Mononuclear cell (primary cell): ENCODE data around the gene LRRN4. TPM values are rescaled to one million over a fixed set of nuclear protein-coding genes. Genes with fewer than 3 reads are reported as not detected.

Experiments
- H3K27me3 ChIP-seq: 2 replicates; pipeline ENCODE4 v1.6.0; 2011; ENCODE audit warnings: low read length, control low read depth; ENCODE audit not compliant: insufficient read depth
- H3K4me1 ChIP-seq: 2 replicates; pipeline ENCODE4 v1.5.1; 2011; ENCODE audit warnings: mild to moderate bottlenecking, low read length, control low read depth; ENCODE audit not compliant: insufficient read depth
- H3K4me3 ChIP-seq: 2 replicates; pipeline ENCODE4 v1.5.1; 2011; ENCODE audit warnings: mild to moderate bottlenecking, low read length, moderate library complexity
- H3K9me3 ChIP-seq: 2 replicates; pipeline ENCODE4 v1.5.1; 2011; ENCODE audit warnings: low read depth, mild to moderate bottlenecking, control low read depth, low read length
- total RNA-seq: library from RNA; depleted of rRNA; stranded (reverse); fragments of >200 nt; gene quantifications from one replicate; pipeline ENCODE4 v1.2.3, GENCODE V29; 2012

The LRRN4 gene
- not detected for total RNA-seq

- peaks cover 10% of the 10 kb centered on the region for H3K4me1 ChIP-seq
- no peaks in the 10 kb centered on the region for H3K9me3 ChIP-seq
- no peak within 1 kb of the TSS for H3K4me3 ChIP-seq
Measured at GRCh38 chr20:6053776-6054688, at the start of gene LRRN4. Gene LRRN4, minus strand, starts transcription at chr20:6054060. Its CDS starts 1,261 bp downstream, at chr20:6052799.

GRCh38 chr20:6103301-6103700, 49.4 kb upstream of the LRRN4 start:
- no peaks in the 10 kb centered on the region for H3K9me3 ChIP-seq
- H3K4me1 ChIP-seq: no peaks in the 10 kb centered on the region
- H3K4me3 ChIP-seq: no peak overlapping the region
- H3K27me3 ChIP-seq: no peaks in the 10 kb centered on the region

More at GRCh38 chr20:6053776-6054688, at the start of gene LRRN4:
- H3K27me3 ChIP-seq: peaks cover 33% of the 10 kb centered on the region

DNA sequence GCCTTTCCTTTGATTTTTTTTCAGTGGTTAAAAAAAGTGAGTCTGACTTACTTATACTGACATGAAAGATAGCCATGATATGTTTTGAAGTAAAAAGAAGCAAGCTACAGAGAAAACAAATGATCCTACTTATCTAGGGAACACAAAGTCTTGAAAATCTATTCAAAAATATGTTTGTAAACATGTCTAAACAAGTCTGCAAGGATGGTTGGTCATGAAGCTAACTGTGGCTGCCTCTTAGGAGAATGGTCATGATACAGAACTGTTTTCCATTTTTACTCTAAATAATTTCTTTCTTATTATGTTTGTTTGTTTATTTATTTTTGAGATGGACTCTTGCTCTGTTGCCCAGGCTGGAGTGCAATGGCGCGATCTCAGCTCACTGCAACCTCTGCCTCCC, 47.5 kb upstream of the LRRN4 start:
- H3K27me3 ChIP-seq: no peaks in the 10 kb centered on the region
- H3K4me1 ChIP-seq: no peaks in the 10 kb centered on the region
- H3K9me3 ChIP-seq: no peaks in the 10 kb centered on the region
- H3K4me3 ChIP-seq: no peak overlapping the region

DNA sequence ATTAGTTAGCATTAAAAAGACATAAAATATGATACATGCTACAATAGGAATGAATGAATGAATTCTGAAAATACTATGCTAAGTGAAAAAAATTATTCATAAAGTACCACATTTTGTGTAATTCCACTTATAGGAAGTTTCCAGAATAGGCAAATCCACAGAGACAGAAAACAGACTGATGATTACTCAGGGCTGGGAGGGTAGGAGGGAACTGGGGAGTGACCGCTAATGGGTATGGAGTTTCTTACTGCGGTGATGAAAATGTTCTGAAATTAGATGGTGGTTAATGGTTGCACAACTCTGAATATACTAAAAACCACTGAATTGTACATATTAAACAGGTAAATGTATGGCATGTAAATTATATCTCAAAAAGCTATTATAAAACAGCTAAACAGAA, 46.4 kb upstream of the LRRN4 start:
- Histone ChIP-seq H3K4me3 (no peak overlapping the region), H3K27me3 (no peaks in the 10 kb centered on the region), H3K4me1 (no peaks in the 10 kb centered on the region), H3K9me3 (no peaks in the 10 kb centered on the region)

DNA sequence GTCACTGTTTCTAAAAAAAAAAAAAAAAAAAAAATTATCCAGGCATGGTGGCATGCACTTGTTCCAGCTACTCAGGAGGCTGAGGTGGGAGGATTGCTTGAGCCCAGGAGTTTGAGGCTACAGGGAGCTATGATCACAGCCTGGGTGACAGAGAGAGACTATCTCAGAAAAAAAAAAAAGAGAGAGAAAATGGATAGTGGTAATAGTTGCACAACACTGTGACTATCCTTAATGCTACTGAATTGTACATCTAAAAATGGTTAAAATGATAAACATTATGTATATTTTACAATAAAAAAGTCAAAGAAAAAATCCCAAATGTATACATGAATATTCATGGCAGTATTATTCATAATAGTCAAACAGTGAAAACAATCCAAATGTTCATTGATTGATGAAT, 46.0 kb upstream of the LRRN4 start:
- no peak overlapping the region for H3K4me3 ChIP-seq
- H3K9me3 ChIP-seq: no peaks in the 10 kb centered on the region
- no peaks in the 10 kb centered on the region for H3K27me3 ChIP-seq
- no peaks in the 10 kb centered on the region for H3K4me1 ChIP-seq

GRCh38 chr20:6095409-6095808, 41.5 kb upstream of the LRRN4 start:
- Histone ChIP-seq H3K9me3 (no peaks in the 10 kb centered on the region), H3K4me1 (peaks cover 11% of the 10 kb centered on the region), H3K4me3 (no peak overlapping the region), H3K27me3 (no peaks in the 10 kb centered on the region)

DNA sequence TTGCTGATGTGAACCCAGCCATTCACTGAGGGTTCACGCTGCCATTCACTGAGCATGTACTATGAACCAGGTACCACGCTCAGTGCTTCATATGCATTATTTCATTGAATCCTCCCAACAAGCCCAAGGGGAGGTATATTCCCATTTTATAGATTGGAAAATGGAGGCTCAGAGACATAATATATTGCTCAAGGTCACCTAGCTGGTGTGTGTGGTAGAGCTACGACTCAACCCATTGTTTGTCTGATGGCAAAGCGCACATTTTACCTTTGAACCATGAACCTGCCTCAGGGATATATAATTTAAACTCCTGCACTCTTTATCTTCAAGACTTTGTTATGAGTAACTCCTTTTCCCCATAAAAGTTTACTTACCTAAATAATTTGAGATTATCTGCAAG, 40.7 kb upstream of the LRRN4 start:
- Histone ChIP-seq H3K27me3 (no peaks in the 10 kb centered on the region), H3K4me1 (peaks cover 11% of the 10 kb centered on the region), H3K4me3 (no peak overlapping the region)

DNA sequence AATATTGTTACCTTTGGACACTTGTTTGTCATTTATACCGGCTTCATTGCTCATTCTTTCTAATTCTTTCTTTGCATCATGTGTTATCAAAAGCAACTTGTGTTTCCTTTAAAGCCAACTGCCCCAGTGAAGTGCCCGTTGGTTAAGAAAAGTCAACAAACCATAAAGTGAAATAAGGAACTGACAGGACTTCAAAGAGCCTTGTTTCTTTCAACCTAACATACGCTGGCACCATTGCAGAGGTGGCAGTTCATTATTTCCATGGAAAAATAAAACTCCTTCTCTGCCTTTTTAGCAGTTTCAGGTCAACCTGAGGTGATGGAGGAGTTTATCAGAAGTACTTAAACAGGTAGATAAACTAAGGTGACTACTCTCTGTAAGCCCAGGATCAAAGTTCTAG, 40.2 kb upstream of the LRRN4 start:
- no peak overlapping the region for H3K4me3 ChIP-seq
- peaks cover 11% of the 10 kb centered on the region for H3K4me1 ChIP-seq
- H3K9me3 ChIP-seq: no peaks in the 10 kb centered on the region
- H3K27me3 ChIP-seq: no peaks in the 10 kb centered on the region

More for the DNA sequence above, 40.7 kb upstream of the LRRN4 start:
- no peaks in the 10 kb centered on the region for H3K9me3 ChIP-seq

GRCh38 chr20:6091661-6092060, 37.8 kb upstream of the LRRN4 start:
- no peaks in the 10 kb centered on the region for H3K9me3 ChIP-seq
- H3K4me3 ChIP-seq: no peak overlapping the region
- no peaks in the 10 kb centered on the region for H3K27me3 ChIP-seq
- H3K4me1 ChIP-seq: peaks cover 11% of the 10 kb centered on the region

GRCh38 chr20:6086868-6087267, 33.0 kb upstream of the LRRN4 start:
- Histone ChIP-seq H3K9me3 (no peaks in the 10 kb centered on the region), H3K27me3 (no peaks in the 10 kb centered on the region), H3K4me3 (no peak overlapping the region), H3K4me1 (peaks cover 3% of the 10 kb centered on the region)

DNA sequence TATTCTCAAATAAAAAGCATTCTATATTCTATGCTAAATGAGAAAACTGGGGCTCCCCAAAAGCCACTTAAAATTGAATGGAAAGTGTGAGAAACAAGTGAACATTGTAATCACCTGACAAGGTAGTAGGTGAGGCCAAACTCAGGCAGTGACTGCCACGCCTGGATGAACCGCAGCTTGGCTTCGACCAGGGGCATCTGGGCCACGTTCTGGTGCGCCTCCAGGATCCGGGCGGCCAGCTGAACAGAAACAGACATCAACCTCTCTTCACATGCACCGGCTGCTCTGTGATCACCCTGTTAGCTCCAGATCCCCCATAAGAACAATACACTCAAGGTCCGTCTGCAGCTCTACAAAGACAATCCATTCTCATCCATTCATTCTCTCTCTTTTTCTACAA, 30.1 kb upstream of the LRRN4 start:
- Histone ChIP-seq H3K4me1 (no peaks in the 10 kb centered on the region), H3K4me3 (no peak overlapping the region), H3K27me3 (no peaks in the 10 kb centered on the region), H3K9me3 (no peaks in the 10 kb centered on the region)

GRCh38 chr20:6081236-6081635, 27.4 kb upstream of the LRRN4 start:
- Histone ChIP-seq H3K4me1 (no peaks in the 10 kb centered on the region), H3K27me3 (no peaks in the 10 kb centered on the region), H3K4me3 (no peak overlapping the region), H3K9me3 (no peaks in the 10 kb centered on the region)

- Histone ChIP-seq H3K27me3 (no peaks in the 10 kb centered on the region), H3K4me3 (no peak overlapping the region), H3K9me3 (no peaks in the 10 kb centered on the region), H3K4me1 (no peaks in the 10 kb centered on the region)
Measured at GRCh38 chr20:6079016-6079415, 25.2 kb upstream of the LRRN4 start.

- H3K4me3 ChIP-seq: no peak overlapping the region
Measured at GRCh38 chr20:6075428-6076219, 21.8 kb upstream of the LRRN4 start.

DNA sequence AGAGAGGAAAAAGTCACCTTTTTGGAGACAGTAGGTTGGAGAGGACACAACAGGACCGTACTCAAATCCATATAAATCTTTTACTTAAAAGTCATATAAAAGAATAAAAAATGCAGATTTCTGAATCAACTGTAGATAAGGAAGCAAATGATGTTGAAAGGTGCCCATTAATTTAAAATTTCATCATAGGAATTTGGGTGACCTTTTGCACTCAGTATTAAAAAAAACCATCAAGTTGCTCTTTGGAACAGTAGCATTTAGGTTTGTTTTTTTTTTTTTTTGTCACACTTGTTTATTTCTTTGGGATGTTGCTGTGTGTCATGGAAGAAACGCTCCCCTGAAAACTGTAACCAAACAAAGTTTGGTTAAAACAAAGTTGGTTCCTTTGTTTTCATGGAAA, 20.9 kb upstream of the LRRN4 start:
- Histone ChIP-seq H3K27me3 (no peaks in the 10 kb centered on the region), H3K4me3 (no peak overlapping the region), H3K4me1 (no peaks in the 10 kb centered on the region), H3K9me3 (no peaks in the 10 kb centered on the region)

More at GRCh38 chr20:6075428-6076219, 21.8 kb upstream of the LRRN4 start:
- Histone ChIP-seq H3K27me3 (no peaks in the 10 kb centered on the region), H3K4me1 (no peaks in the 10 kb centered on the region), H3K9me3 (no peaks in the 10 kb centered on the region)
